ENCODE data around the gene KANTR.
"Not testable (repeated sequence)": the region's sequence is repeated elsewhere in the genome, so short reads cannot be mapped to it uniquely, and the experiment has no call there.

KANTR gene

DNA sequence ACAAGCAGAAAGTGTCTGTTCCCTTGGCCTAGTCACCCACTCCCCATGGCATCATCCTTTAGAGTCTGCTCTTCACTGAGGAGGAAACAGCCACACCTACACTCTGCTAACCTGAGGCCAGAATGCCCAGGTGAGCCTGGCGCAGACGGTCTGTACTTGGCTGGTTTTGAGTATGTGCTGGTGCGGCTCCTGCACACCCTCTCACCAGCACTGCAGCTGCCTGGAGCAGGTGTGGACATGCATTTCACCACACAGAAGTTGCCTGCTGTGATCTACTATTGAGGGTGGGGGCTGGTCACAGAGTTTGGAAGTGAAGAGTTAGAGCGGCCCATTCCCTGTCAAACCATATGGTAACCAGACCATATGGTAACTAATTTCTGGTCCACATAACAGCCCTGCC, 39.5 kb downstream of the KANTR start:
- DNase-seq, result peak; percentile 68

DNA sequence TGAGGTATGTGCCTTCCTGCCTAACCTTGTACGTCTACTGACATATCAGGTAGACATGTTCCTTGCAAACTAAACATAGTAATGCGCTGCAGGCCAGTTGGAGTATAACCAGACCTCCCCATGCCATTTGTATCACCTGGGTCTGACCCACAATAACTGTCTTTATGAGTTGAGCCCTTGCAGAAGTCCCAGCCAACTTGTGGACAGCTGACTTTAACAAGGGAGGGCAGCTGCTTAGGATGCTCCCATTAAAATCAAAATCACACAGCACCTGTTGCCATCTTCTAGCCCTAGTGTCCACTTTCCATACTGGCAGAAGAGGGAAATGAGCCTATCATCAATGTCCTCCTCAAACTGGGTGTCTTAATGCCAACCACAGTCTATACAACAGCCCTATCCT, 41.6 kb downstream of the KANTR start:
- DNase-seq, result no peak

DNA sequence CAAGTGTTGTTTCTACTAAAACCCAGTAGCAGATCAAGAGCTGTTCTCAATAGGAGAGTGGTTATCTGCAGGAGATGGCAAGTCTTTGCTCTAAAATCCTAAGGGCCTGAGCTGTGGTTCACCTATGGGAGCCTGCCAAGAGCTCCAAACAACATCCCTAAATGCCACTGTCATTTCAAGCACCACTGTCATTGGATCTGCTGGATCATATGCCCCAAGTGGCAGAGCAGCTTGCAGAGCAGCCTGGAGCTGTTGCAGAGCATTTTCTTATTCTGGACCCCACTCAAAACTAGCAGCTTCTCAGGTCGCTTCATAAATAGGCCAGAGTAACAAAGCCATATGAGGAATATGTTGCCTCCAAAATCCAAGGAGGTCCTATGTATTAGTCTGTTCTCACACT, 59.6 kb downstream of the KANTR start:
- no peak for DNase-seq

DNA sequence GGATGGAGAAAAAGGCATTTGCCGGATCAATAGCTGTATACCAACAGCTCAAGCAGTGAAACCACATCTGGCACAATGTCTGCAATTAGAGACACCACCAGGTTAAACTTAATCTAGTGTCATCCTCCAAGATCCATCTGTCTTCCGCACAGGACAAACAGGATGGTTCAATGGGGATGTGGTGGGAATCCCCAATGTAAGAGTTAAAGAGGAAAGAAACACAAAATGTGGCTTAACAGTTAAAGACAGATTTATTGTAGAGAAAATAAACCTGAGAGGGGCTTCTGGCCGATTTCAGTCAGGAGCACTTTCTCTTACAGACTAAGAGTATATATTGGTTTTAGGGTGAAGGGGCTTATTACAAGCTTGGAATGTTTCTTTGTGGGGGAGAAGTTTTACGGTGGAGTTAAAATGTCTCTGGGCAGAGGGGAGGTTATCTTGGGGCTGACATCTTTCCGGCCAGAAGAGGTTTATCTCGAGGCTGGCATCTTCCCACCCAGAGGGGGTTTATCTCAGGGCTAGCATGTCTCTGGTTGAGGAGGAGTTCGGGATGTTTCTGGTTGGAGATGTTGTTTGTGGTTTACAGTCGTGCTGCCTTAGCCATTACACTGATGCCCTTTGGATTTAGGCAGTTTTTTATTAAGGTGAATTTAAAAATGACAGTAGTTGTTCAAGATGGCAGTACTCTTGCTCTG, 61.7 kb downstream of the KANTR start:
- DNase-seq, result no peak

DNA sequence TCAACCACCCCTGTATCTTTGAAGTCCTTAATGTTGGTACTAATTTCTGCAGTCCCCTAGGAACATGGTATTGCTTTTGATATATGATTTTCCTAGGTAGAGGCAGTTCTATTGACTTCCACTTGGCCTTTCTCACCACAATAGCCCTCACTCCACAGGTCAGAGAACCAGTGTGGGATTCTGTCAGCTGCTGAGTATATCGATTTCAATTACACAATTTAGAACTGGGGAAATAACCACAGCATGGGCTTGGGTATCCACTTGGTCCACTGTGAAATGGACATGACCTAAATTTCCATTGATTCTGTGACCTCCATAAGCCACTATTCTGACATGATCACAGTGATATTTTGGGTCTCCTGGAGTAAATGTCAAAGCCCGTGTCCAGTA, 62.3 kb downstream of the KANTR start:
- no peak for DNase-seq

DNA sequence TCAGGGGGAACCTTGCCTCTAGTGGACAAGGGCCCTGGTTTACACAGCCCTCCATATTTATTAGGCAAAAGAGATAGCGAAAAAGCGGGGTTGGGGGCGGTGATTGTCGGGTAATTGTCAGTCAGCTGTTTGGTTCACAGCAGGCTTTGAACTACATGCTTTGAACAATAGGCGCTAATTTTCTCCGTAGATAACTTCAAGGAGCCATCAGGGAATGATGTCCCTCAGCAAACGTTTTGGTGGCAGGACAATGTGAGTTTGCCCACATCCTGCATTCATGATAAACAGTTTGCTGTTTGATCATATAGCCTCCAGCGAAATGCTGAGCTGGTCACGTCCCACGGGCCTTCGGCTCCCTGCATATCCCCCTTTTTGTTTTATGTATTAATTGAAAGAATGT, 65.2 kb downstream of the KANTR start:
- DNase-seq, result no peak

DNA sequence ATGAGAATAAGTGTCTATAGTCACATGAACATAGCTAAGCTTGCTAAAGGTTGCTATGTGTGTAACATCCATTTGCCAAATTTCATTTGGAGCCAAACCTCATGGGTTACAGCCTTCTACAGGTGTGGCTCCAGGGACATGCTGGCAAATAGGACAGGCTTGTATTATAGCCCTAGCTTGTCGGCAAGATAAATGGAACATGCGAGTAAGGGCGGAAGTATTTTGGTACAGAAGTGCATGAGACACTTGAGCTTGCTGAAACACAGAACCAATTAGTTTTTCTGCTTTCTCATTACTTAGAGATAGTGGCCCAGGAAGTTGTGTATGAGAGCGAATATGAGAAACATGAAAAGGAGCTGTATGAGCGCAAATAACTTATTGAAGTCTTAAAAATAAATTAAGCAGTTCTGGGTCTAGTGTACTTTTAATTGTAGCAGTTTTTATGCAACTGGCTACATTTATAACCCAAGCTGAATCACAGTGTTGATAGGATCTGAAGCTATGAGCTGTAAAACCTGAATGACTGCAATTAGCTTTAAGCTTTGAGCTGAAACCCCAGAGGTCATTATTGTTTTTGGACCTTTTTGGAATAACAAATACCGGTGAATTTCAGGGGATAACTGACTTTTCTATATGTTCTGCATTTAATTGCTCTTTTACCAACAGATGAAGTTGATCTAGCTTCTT, 66.5 kb downstream of the KANTR start:
- DNase-seq, result no peak

DNA sequence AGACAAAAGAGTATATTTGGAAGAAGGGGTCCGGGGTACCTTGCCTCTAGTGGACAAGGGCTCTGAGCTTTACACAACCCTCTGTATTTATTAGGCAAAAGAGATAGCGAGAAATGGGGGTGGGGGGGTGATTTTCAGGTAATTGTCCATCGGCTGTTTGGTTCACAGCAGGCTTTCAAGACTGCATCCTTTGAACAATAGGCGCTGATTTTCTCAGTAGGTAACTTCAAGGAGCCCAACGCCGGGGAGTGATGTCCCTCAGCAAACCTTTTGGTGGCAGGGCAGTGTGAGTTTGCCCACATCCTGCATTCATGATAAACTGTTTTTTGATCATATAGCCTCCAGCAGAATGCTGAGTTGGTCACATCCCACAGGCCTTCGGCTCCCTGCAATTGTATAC, 69.5 kb downstream of the KANTR start:
- DNase-seq, result no peak

DNA sequence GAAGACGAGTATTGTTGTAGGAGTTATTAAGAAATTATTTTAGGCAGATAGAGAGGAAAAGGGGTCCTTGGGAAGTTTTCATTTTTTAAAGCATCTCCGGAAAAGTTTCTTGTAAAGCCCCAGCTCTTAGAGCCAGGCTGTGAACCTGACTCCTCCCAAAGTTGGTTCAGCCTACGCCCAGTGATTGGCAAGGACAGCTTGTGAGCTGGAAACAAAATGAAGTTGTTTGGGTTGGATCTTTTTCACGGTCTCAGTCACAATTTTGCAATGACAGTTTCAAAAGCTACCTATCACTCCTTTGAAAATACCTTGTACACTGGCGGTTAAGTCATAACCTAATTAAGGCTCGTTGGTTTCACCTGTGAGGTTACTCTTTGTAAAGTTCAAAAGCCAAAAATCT, 70.6 kb downstream of the KANTR start:
- not testable (repeated sequence) for DNase-seq

DNA sequence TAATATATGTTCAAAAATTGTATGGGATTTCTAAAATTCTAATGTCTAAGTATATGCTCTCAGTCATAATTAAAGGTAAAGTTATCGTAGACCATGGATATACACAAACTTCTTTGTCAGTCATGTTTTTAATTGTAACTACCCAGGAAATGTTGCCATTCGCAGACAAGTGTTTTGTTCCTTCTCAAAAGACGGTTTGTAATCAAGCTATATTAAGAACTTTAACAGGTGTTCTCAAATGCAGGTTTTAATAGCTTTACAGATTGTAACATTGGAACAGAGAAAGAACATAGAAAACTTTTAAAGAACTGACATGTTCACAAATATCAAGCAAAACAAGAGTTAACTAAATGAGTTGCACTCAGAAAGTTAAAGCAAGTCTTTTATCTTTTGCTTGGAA, 72.2 kb downstream of the KANTR start:
- DNase-seq, result no peak

DNA sequence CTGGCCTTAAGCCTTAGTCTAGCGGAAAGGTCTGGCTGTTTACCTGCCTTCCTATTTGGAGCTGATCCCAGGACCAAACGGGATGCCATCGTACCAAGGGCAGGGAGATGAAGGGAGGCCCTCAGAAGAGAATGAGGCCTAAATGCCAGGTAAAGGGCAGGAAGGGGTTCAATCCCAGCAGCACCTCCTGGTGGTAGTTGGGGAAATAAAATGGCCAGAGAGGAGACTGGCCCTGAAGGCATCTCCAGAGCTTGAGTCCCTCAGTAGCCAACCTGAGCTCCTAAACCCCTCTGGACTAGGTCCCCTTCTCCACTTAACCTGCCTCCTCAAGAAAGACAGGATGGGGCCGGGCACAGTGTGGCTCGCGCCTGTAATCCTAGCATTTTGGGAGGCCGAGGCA, 77.4 kb downstream of the KANTR start:
- DNase-seq, result no peak
